Fibroblast of lung (primary cell): Measurements from ENCODE around the gene TAAR8. TPM values are rescaled to one million over a fixed set of nuclear protein-coding genes. Genes with fewer than 3 reads are reported as not detected.

Experiments
- DNase-seq, 2 donors: peaks; one replicate each; pipeline versions ENCODE4 v3.0.0 to v3.0.0-alpha.2; 2010; ENCODE audit warnings: low read depth in 2 of 2
- H2AFZ ChIP-seq: 2 replicates; pipeline ENCODE4 v1.5.1; 2012; ENCODE audit warnings: low read length, control low read depth, inconsistent platforms
- H3K27ac ChIP-seq: 2 replicates; pipeline ENCODE4 v1.5.1; 2011; ENCODE audit warnings: low read length, control low read depth; ENCODE audit not compliant: insufficient read depth
- H3K27me3 ChIP-seq: 2 replicates; pipeline ENCODE4 v1.5.1; 2011; ENCODE audit warnings: mild to moderate bottlenecking, low read length; ENCODE audit not compliant: control insufficient read depth, insufficient read depth
- H3K36me3 ChIP-seq: 2 replicates; pipeline ENCODE4 v1.5.1; 2011; ENCODE audit warnings: low read length; ENCODE audit not compliant: control insufficient read depth, insufficient read depth
- H3K4me1 ChIP-seq: 2 replicates; pipeline ENCODE4 v1.5.1; 2011; ENCODE audit warnings: low read length; ENCODE audit not compliant: control insufficient read depth, insufficient read depth; ENCODE audit errors: extremely low read depth
- H3K4me2 ChIP-seq: 2 replicates; pipeline ENCODE4 v1.5.1; 2011; ENCODE audit warnings: low read length, control low read depth; ENCODE audit not compliant: insufficient read depth; ENCODE audit errors: extremely low read depth
- H3K4me3 ChIP-seq, 4 experiments: fragments of 200-600 bp in 1 of 4; sonication (generic) in 1 of 4; replicated peaks in 1 of 4; 2 replicates each; pipeline ENCODE4 v1.5.1; 2011 to 2016; ENCODE audit warnings: low read length in 4 of 4, low read depth in 3 of 4, mild to moderate bottlenecking in 3 of 4, control low read depth in 2 of 4, inconsistent platforms in 1 of 4, mixed read lengths in 1 of 4; ENCODE audit not compliant: insufficient read depth in 1 of 4; ENCODE audit errors: control extremely low read depth in 1 of 4
- H3K79me2 ChIP-seq: 2 replicates; pipeline ENCODE4 v1.5.1; 2012; ENCODE audit warnings: mild to moderate bottlenecking, low read length, inconsistent platforms; ENCODE audit not compliant: control insufficient read depth, insufficient read depth
- H3K9ac ChIP-seq: 2 replicates; pipeline ENCODE4 v1.5.1; 2011; ENCODE audit warnings: mild to moderate bottlenecking, low read length, control low read depth; ENCODE audit not compliant: insufficient read depth
- H3K9me3 ChIP-seq: 2 replicates; pipeline ENCODE4 v1.5.1; 2012; ENCODE audit warnings: low read depth, low read length; ENCODE audit not compliant: control insufficient read depth, insufficient read depth
- H4K20me1 ChIP-seq: 2 replicates; pipeline ENCODE4 v1.5.1; 2011; ENCODE audit warnings: low read length; ENCODE audit not compliant: control insufficient read depth, insufficient read depth; ENCODE audit errors: extremely low read depth
- EZH2 ChIP-seq: IDR thresholded peaks from 2 replicates; pipeline ENCODE4 v1.5.1; 2012; ENCODE audit warnings: low read length, control low read depth, mild to moderate bottlenecking; ENCODE audit errors: missing control alignments
- polyA plus RNA-seq, 2 donors: library from polyadenylated mRNA; depleted of rRNA in 1 of 2; stranded (reverse) in 1 of 2; unstranded in 1 of 2; fragments of >200 nt; gene quantifications; 2 replicates each; pipeline ENCODE4 v1.2.1, GENCODE V29; 2011 to 2012; ENCODE audit warnings: missing spikeins in 1 of 2
- total RNA-seq: library from RNA; depleted of rRNA; stranded (reverse); fragments of >200 nt; gene quantifications from 2 replicates; pipeline ENCODE4 v1.2.1, GENCODE V29; 2014
- TF ChIP-seq, protein P1 (sequence below), 2 donors: IDR thresholded peaks in 1 of 2; conservative IDR thresholded peaks in 1 of 2; 1 replicate in 1 of 2; 2 replicates in 1 of 2; pipeline ENCODE4 v1.5.1; 2011 to 2012; ENCODE audit warnings: low read length in 2 of 2, control low read depth in 1 of 2, inconsistent platforms in 1 of 2, low read depth in 1 of 2, mild to moderate bottlenecking in 1 of 2

Gene TAAR8
- total and polyA plus RNA-seq, 2 donors (not counting 1 experiment from before 2014, with no cell fraction given) = not detected

DNA sequence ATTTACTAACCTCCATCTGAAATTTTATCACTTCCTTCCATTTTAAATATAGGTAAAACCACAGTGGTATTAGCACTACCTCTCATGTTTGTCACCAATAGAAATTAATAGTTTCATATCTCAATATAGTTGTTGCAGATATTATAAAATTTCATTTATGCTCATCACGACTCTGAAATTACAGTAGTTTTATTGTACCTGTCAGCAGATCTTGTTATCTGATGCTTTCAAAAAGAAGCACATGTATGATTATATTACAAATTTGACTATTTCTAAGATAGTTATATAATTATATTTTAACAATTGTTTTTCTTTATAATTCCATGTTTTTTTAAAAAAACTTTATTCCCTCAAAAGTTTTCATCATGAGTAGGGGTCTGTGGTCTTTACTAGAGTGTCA, 32.2 kb downstream of the TAAR8 start:
- Histone ChIP-seq H3K79me2 (no peaks in the 10 kb centered on the region), H3K4me3 (no peak overlapping the region), H3K9me3 (no peaks in the 10 kb centered on the region), H3K9ac (no peak overlapping the region), H3K27ac (no peak overlapping the region), H3K36me3 (no peaks in the 10 kb centered on the region), H2AFZ (no peak overlapping the region), H3K27me3 (peaks cover 9% of the 10 kb centered on the region), H4K20me1 (no peaks in the 10 kb centered on the region), H3K4me2 (no peak overlapping the region), H3K4me1 (no peaks in the 10 kb centered on the region)
- TF ChIP-seq EZH2 = no peak
- TF ChIP-seq, protein P1, sequence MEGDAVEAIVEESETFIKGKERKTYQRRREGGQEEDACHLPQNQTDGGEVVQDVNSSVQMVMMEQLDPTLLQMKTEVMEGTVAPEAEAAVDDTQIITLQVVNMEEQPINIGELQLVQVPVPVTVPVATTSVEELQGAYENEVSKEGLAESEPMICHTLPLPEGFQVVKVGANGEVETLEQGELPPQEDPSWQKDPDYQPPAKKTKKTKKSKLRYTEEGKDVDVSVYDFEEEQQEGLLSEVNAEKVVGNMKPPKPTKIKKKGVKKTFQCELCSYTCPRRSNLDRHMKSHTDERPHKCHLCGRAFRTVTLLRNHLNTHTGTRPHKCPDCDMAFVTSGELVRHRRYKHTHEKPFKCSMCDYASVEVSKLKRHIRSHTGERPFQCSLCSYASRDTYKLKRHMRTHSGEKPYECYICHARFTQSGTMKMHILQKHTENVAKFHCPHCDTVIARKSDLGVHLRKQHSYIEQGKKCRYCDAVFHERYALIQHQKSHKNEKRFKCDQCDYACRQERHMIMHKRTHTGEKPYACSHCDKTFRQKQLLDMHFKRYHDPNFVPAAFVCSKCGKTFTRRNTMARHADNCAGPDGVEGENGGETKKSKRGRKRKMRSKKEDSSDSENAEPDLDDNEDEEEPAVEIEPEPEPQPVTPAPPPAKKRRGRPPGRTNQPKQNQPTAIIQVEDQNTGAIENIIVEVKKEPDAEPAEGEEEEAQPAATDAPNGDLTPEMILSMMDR (conservative IDR thresholded peaks at IDR 0.05 in 1 of 2, IDR thresholded peaks at IDR 0.05 in 1 of 2; ENCODE audit: low read depth in 1 of 2, low read length in 2 of 2) = no peak
- no peak for DNase-seq

DNA sequence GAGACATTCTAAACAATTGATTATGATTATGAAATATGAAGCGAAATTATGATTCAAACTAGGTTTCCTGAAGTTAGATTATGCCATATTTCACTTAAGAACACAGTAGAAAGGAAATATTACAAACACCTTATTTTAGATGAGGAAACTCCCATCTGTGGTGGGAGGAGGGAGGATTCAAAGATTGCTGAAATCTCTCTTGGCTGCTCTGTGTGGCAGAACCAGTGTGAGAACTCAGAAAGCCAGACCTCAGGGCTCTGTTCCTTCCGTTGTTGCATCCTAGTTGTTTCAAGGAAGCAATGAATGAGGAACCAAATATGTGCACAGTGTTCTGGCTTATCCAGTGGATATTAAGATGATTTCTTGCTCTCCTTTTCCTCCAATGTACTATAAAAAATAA, 35.0 kb downstream of the TAAR8 start:
- Histone ChIP-seq H4K20me1 (no peaks in the 10 kb centered on the region), H3K79me2 (no peaks in the 10 kb centered on the region), H3K4me3 (no peak overlapping the region), H3K9ac (no peak overlapping the region), H2AFZ (no peak overlapping the region), H3K9me3 (no peaks in the 10 kb centered on the region), H3K27me3 (peaks cover 6% of the 10 kb centered on the region), H3K27ac (no peak overlapping the region), H3K36me3 (no peaks in the 10 kb centered on the region), H3K4me2 (no peak overlapping the region), H3K4me1 (no peaks in the 10 kb centered on the region)
- DNase-seq = no peak
- TF ChIP-seq, protein P1 (conservative IDR thresholded peaks at IDR 0.05 in 1 of 2, IDR thresholded peaks at IDR 0.05 in 1 of 2; ENCODE audit: low read depth in 1 of 2, low read length in 2 of 2) = no peak
- TF ChIP-seq EZH2 = no peak

DNA sequence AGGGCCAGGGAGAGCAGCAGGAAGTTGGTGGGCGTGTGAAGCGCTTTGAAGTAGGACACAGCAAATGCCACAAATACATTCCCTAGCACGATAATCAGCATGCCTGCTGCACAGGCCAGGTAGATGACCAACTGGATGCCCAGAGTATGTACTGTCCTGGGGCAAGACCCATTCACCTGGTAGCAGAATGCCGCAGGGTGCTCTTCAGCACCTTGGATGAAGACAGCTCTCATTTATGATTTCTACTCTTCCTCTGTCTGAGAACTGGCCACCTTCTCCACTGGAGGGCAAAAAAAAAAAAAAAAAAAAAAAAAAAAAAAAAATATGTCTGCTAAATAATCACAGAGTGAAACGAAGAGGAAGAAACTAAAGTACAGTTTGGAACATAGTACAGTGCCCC, 37.0 kb downstream of the TAAR8 start, which contains the start of gene TAAR5:
Gene TAAR5 (minus strand): TSS at position 288 of the 400 bp plus-strand sequence. CDS start 55 bp downstream, at position 233.
- Histone ChIP-seq H3K4me3 (no peak within 1 kb of the TSS), H3K4me2 (no peak within 1 kb of the TSS)

More for the DNA sequence above, 37.0 kb downstream of the TAAR8 start, which contains the start of gene TAAR5:
- Histone ChIP-seq H3K27ac (no peak within 1 kb of the TSS), H3K27me3 (peaks cover 3% of the 10 kb centered on the region), H2AFZ (no peak within 1 kb of the TSS), H3K4me1 (no peaks in the 10 kb centered on the region), H4K20me1 (no peaks in the 10 kb centered on the region), H3K9ac (no peak within 1 kb of the TSS), H3K79me2 (no peaks in the 10 kb centered on the region), H3K36me3 (no peaks in the 10 kb centered on the region), H3K9me3 (no peaks in the 10 kb centered on the region)
- DNase-seq = no peak
- TF ChIP-seq, protein P1 (conservative IDR thresholded peaks at IDR 0.05 in 1 of 2, IDR thresholded peaks at IDR 0.05 in 1 of 2; ENCODE audit: low read depth in 1 of 2, low read length in 2 of 2) = no peak
- TF ChIP-seq EZH2 = no peak
